GM19025 (cell line): Measurements from ENCODE around the gene USF2.

ENCODE experiments used
- ATAC-seq: cut with Tn5 transposase; IDR thresholded peaks from one replicate; pipeline ENCODE4 v1.9.1; 2021; ENCODE audit warnings: mild to moderate bottlenecking, low read depth, moderate library complexity; ENCODE audit not compliant: unreplicated experiment

USF2 gene

DNA sequence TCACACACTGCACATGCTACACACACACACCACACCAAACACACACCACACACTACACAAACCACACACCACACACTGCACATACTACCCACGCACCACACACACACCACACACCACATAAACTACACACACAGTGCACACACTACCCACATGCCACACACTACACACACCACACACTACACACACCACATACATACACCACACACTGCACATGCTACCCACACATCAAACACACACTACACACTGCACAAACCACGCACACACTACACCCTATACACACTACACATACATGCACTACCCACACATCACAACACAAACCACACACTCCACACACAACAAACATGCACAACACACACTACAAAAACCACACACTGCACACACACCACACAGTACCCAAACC is 29.2 kb downstream of the USF2 start:
- no peak for ATAC-seq

DNA sequence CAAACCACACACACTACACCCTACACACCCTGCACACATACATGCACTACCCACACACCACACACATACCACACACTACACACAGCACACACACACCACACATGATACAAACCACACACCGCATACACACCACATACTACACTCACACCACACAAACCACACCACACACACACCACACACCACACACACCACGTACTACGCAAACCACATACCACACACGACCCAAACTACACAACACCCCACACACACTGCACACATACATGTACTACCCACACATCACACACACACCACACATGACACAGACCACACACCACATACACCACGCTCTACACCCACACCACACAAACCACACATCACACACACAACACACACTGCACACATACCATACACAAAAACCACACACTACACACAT is 29.8 kb downstream of the USF2 start:
- no peak for ATAC-seq

DNA sequence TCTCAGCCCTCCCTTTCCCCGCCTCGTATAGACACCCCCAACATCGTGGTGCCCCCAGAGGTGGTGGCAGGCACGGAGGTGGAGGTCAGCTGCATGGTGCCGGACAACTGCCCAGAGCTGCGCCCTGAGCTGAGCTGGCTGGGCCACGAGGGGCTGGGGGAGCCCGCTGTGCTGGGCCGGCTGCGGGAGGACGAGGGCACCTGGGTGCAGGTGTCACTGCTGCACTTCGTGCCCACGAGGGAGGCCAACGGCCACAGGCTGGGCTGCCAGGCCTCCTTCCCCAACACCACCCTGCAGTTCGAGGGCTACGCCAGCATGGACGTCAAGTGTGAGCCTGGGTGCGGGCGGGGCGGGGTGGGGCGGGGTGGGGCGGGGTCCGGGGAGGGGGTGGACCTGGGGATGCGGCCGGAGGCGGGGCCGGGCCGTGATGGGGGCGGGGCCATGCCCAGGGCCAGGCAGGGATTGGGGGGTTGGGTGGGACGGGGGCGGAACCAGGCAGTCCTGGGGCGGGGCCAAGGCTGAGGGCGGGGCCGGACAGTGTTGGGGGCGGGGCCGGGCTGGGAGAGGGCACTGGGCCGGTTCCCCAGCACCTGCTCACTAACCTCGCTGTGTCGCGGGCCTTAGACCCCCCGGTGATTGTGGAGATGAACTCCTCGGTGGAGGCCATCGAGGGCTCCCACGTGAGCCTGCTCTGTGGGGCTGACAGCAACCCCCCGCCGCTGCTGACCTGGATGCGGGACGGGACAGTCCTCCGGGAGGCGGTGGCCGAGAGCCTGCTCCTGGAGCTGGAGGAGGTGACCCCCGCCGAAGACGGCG is 31.0 kb downstream of the USF2 start:
- ATAC-seq, result no peak

DNA sequence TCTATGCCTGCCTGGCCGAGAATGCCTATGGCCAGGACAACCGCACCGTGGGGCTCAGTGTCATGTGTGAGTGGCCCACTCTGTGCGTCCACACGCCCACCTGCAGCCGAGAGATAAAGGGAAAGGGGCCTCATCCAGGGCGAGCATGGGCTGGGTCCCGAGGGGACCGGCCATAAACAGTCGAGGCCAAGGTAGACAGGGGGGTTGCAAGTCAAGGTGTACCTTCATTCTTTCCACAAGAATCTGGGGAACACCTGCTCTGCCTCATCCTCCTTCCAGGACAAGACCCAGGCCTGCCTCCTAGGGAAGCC is 31.5 kb downstream of the USF2 start:
- no peak for ATAC-seq

DNA sequence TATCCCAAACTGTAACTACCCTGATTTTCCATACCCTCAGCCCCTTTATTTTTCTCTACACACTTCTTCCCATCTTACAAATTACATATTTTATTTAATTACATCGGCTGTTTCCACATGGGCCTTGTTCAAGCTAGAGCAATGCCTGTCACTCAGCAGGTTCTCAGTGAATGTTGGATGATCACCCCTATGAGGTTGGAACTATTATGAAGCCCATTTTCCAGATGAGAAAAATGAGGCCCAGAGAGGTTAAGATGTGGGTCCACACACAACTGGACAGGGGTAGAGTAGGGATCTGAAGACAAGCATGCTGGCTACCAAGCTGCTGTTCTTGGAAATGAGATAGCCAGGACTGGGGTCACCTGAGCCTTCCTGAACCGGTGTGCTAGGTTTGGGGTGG is 33.2 kb downstream of the USF2 start:
- no peak for ATAC-seq

DNA sequence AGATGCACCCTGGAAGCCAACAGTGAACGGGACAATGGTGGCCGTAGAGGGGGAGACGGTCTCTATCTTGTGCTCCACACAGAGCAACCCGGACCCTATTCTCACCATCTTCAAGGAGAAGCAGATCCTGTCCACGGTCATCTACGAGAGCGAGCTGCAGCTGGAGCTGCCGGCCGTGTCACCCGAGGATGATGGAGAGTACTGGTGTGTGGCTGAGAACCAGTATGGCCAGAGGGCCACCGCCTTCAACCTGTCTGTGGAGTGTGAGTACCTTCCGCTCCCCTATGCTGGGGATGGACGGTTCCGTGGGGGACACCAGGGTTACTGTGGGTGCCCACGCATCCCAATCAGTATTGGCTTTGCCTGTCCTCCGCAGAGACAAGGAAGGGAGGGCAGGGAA is 33.7 kb downstream of the USF2 start:
- no peak for ATAC-seq

DNA sequence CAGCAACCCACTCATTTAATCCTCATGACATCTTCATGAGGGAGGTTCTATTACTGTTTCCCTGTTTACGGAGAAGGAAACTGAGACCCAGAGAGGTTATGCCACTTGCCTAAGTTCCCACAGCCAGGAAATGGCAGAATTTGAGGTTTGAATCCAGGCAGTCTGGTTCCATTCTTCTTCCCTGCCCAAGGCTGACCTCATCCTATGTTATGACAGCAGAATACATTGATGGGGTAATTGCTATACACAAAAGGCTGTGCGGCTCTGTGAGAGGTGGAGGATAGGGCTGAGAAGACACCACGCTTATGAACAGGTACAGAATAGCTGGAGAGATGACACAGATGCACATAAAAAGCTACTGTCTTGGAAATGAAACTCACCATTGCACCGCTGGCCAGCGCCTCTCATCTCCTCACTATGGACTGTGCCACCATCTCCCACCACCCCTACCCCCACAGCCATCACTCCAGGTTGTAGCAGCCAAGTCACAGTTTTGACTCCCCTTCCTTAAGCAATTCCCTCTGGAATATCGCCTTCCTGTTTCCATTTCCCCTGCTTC is 34.7 kb downstream of the USF2 start:
- ATAC-seq, result no peak

DNA sequence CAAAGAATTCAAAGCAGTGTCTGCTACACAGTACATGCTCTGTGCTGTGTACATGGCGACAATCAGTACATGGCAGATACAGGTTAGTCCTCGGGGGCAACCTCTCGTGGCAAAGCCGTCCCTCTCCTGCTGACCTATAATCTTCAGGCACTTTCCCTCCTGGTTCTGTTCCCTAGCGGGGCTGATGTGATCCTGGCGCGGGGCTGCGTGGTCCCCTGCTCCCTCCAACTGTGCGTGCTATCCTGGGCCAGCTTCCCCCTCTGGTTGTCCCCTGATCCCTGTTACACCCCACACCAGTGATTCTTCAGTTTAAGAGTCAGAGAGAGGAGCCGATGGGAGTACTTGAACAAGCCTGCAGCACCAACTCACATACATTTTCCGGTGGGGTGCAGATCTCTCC is 35.3 kb downstream of the USF2 start:
- no peak for ATAC-seq

DNA sequence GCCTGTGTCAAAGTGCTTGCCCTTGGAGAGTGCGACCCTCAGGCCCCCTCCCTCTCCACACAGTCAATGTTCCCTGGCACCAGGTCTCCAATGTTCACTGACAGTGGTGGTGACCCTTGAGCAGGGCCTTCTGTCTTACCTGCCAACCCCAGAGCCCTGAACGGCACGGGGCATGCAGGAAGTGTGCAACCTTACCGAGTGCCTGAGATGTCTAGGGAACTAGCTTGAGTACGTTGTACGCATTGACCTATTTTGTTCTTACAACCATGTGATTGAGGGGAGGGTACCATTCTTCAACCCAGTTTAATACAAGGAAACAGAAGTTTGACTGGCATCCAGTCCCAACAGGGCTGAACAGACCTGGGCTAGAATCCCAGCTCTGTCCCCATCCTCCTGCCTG is 36.4 kb downstream of the USF2 start:
- no peak for ATAC-seq

DNA sequence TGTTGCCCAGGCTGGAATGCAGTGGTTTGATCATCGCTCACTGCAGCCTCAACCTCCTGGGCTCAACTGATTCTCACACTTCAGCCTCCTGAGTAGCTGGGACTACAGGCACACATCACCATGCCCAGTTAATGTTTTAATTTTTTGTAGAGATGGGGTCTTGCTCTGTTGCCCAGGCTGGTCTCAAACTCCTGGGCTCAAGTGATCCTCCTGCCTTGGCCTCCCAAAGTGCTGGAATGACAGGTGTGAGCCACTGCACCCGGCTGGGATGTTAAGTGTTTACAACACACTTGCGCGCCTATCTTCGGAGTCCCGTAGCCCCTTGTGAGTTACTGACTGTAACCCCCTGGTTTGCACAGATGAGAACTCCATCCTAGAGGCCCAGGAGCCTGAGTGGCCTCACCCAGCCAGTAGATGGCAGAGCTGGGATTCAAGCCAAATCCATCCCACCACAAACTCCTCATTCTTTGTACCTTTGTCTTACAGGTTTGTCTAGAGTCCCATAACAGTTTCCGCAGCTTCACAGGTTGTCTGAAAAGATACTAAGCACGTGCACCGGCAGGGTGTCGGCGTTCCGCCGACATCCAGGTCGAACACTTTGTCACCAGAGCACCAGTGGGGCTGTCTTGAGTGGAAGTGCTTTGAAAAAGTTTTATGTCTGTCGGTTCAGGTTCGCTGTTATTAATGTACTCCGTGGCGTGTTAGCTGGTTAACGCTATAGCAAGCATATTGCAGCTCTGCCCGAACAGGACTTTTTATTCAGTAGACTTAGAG is 37.9 kb downstream of the USF2 start:
- ATAC-seq, result no peak

DNA sequence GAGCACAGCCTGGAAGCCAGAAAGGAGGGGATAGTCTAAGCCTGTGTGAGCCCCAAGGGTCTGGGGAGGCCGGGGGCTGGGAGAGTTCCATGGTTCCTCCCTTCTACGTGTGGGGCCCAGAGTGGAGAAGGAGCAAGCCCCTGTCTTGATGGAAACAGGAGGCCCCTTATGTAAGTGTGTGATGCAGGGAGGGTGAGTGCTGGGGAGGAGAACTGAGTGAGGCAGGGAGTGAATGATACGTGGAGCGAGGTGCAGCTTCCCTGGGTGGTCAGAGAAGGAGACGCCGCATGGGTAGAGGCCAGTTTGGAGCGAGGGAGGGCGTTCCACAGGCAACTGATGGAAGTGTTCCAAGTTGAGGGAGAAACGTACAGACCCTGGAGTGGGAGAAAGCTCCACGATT is 39.2 kb downstream of the USF2 start:
- no peak for ATAC-seq

DNA sequence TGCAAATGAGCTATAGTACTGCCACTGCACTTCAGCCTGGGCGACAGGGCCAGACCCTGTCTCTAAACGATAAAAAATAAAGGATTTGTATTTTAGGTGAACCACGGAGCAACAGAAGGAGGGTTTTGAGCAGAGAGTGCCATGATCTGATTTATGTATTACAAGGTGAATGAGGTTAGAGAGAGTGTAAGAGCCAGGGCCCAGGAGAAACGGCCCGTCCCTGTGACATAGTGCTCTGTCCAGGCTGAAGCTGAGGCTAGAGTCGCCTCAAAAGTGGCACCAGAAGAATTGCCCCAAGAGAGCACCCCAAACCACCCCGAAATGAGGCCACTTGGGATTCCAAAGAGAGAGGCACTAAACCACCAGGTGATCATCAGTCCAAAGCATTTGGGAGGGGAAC is 40.1 kb downstream of the USF2 start:
- ATAC-seq, result no peak

DNA sequence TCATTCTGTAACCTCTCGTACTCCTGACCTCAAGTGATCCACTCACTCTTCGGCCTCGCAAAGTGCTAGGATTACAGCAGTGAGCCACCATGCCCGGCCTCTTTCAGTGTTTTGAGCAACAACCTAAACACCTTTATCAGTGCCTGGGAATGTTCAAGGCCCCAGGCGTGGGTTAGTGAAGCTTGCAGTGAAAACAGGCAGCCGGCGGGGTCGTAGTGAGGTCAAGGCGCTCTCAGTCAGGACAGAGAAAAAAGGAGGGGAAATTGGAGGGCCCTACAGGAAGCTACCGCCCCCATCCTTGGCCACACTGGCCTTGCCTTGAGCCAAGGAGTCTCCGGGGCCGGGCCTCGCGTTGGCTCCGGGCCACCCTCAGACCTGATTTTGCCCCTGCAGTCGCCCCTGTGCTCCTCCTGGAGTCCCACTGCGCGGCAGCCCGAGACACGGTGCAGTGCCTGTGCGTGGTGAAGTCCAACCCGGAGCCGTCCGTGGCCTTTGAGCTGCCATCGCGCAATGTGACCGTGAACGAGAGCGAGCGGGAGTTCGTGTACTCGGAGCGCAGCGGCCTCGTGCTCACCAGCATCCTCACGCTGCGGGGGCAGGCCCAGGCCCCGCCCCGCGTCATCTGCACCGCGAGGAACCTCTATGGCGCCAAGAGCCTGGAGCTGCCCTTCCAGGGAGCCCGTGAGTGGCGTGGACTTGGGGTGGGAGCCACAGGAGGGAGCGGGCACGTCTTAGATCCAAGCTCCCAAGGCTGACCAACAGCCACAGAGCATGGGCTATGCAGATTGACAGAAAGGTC is 40.9 kb downstream of the USF2 start:
- ATAC-seq, result no peak

DNA sequence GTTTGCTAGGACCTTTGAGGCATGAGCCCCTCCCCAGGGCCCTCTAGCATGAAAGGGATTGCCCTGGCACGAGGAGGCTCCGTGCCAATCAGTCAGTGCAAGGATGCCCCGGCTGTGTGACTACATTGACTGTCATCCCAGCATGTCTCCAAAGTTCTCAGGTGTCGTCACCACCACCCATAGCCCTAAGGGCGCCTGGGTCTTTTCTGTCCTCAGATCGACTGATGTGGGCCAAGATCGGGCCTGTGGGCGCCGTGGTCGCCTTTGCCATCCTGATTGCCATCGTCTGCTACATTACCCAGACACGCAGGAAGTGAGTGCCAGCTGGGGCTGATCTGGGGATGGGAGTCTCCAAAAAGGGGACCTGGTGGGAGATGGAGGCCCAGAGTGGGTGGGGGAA is 41.6 kb downstream of the USF2 start:
- no peak for ATAC-seq

DNA sequence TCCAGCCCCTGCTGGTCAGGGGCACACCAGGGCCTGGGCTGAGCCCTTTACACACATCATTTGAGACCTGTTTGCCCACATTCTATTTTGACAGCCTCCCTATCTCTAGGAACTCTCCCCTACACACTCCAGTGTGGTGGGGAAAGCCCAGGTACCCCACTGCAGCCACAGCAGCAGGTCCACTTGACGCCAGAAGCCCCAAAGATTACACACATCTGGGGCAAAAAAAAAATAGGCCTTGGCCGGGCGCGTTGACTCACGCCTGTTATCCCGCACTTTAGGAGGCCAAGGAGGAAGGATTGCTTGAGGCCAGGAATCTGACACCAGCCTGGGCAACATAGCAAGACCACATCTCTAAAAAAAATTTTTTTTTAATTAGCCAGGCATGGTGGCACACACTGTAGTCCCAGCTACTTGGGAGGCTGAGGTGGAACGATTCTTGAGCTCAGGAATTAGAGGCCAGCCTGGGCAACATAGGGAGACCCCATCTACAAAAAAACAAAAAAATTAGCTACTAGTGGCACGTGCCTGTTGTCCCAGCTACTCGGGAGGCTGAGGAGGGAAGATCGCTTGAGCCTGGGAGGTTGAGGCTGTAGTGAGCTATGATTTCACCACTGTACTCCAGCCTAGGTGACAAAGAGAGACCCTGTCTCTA is 42.2 kb downstream of the USF2 start:
- no peak for ATAC-seq

DNA sequence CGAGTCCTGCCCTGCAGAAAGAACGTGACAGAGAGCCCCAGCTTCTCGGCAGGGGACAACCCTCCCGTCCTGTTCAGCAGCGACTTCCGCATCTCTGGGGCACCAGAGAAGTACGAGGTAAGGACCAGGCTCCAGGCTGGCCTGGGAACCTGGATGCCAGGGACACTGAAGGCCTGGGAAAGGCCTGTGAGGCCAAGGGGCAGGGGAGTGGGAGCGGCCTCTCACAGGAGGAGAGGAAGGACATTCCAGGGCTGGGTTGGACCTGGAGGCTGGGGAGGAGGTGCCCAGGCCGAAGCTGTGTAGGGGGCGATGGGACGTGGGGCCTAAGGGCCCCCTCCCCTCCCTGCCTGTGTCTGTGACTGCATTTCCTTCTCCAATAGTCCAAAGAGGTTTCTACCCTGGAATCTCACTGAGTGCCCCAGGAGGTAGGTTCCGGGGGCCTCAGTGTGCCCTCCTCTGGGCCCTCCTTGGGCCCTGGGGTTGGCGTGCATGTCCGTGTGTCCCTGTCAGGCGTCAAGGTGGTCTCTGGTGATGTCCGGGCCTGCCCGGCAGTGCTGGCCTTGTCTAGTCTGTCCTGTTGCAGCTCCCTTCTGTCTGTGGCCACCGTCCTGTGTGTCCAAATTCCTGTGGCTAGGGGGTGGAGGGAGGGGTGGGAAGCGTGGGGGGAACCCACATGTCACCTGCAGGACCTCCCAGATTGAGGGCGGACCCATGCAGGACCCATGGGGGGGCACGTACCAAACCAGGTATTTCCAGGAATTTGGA is 43.3 kb downstream of the USF2 start:
- ATAC-seq, result no peak

DNA sequence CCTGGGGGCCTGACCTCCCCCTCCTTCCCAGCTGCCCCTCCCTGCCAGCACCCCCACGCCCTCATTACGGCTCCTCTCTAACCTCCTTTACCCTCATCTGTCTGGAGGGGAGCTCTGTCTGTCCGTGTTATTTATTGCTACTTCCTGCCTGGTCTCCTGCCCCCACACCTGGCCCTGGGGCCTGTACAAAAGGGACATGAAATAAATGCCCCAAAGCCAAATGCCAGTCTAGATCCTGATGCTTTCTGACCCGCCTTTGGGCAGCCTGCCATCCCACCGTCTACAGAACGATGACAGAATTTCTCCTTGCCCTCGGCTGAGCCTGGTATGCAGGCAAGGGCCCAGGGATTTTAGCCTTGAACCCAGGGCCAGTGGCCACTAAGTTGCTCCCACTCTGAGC is 44.8 kb downstream of the USF2 start:
- no peak for ATAC-seq

DNA sequence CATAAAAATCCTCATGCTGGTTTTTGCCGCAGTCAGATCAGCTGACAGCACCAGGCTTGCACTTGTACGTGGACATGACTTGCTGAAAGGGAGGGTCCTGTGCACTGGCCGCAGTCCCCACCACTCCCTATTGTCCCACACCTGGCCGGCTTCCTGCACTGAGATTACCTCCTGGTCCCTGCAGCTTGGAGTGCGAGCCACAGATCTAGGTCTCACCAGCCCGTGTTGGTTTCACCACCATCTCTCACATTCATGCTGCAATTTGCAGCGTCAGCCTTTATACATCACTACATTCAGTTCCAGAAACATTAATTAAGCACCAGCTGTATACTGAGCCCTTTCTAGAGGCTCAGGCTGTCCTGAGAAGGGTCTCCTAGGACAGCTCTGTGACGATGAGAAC is 45.3 kb downstream of the USF2 start:
- ATAC-seq, result no peak

DNA sequence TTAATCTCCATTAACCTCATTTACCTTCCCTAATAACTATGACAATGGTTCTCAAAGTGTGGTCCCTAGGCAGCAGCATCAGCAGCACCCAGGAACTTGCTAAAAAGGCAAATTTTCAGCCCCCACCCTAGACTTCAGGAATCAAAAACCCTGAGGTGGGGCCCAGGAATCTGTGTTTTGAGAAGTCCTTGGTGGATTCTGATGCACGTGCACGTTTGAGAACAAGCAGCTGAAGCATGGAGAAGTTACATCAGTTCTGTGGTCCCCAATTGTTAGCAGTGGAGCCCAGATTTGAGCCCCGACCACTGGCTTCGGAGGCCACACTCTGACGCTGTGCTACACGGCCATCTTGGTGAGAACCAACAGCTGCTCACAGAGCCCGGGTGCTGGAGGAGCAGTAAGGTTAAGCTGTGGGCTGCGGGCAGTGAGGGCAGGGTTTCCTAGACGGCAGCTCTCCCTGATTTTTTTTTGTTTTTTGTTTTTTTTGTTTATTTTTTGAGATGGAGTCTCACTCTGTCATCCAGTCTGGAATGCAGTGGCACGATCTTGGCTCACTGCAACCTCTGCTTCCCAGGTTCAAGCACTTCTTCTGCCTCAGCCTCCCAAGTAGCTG is 46.2 kb downstream of the USF2 start:
- no peak for ATAC-seq

DNA sequence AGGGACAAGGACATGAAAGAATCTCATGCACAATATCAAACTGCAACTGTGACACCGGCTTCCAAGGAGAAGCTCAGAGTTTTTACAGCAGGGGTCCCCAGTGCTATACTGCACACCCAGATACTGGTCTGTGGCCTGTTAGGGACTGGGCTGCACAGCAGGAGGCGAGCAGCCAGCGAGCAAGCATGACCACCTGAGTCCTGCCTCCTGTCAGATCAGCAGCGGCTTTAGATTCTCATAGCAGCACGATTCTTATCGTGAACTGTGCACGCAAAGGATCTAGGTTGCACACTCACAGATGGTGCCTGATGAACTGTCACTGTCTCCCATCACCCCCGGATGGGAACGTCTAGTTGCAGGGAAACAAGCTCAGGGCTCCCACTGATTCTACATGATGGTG is 47.1 kb downstream of the USF2 start:
- no peak for ATAC-seq
